Calu3 (cell line): ENCODE data around the gene MED27. TPM values are rescaled to one million over a fixed set of nuclear protein-coding genes. Genes with fewer than 3 reads are reported as not detected.

Source experiments
- BruUV-seq: library from RNA; stranded (reverse); fragments of 400-500 nt; replicated peaks from 2 replicates; lab custom pipeline; 2021; lab: Mats Ljungman, UMichigan
- CTCF ChIA-PET: fragments of 300-600 bp; sonication (Branson Sonifier 250); formaldehyde crosslinking; loops from one replicate; lab custom pipeline; 2022; ENCODE audit warnings: antibody characterized with exemption; lab: Charles Lee
- DNase-seq: peaks from one replicate; pipeline ENCODE4 v3.0.0; 2022
- H3K27ac Mint-ChIP-seq: one replicate; pipeline ENCODE4 v1.8.0; 2022; ENCODE audit warnings: mixed read lengths; ENCODE audit not compliant: unreplicated experiment
- H3K27me3 Mint-ChIP-seq: one replicate; pipeline ENCODE4 v1.8.0; 2022; ENCODE audit warnings: mixed read lengths; ENCODE audit not compliant: unreplicated experiment
- H3K36me3 Mint-ChIP-seq: one replicate; pipeline ENCODE4 v1.8.0; 2022; ENCODE audit warnings: mild to moderate bottlenecking, moderate library complexity, mixed read lengths; ENCODE audit not compliant: insufficient read depth, unreplicated experiment
- H3K4me1 Mint-ChIP-seq: one replicate; pipeline ENCODE4 v1.8.0; 2022; ENCODE audit warnings: mild to moderate bottlenecking, low read depth, mixed read lengths; ENCODE audit not compliant: unreplicated experiment
- H3K4me3 Mint-ChIP-seq: one replicate; pipeline ENCODE4 v1.8.0; 2022; ENCODE audit warnings: mild to moderate bottlenecking, low read depth, moderate library complexity, mixed read lengths; ENCODE audit not compliant: unreplicated experiment
- H3K9me3 Mint-ChIP-seq: one replicate; pipeline ENCODE4 v1.8.0; 2022; ENCODE audit warnings: low read depth, mixed read lengths; ENCODE audit not compliant: unreplicated experiment
- intact Hi-C: fragments of 100-400 bp; cut with micrococcal nuclease; formaldehyde crosslinking; loops from one replicate; pipeline ENCODE4 v1.10.0; 2022; ENCODE audit not compliant: unreplicated experiment
- total RNA-seq: library from RNA; stranded (reverse); gene quantifications from 2 replicates; pipeline ENCODE4 v1.2.3, GENCODE V29; 2022
- TF ChIP-seq, protein P1 (sequence below): fragments of 200-600 bp; IDR thresholded peaks from one replicate; pipeline ENCODE4 v1.8.0; 2022; ENCODE audit warnings: antibody characterized with exemption; ENCODE audit not compliant: unreplicated experiment

MED27 gene
- total RNA-seq, 1 experiment from 2014 or later = 19.3 TPM

- Mint-ChIP-seq H3K36me3 (no peaks in the 10 kb centered on the region), H3K27ac (no peak overlapping the region), H3K4me3 (no peak overlapping the region), H3K27me3 (no peaks in the 10 kb centered on the region), H3K4me1 (no peaks in the 10 kb centered on the region), H3K9me3 (no peaks in the 10 kb centered on the region)
- intact Hi-C loops = no loop called here
- TF ChIP-seq, protein P1, sequence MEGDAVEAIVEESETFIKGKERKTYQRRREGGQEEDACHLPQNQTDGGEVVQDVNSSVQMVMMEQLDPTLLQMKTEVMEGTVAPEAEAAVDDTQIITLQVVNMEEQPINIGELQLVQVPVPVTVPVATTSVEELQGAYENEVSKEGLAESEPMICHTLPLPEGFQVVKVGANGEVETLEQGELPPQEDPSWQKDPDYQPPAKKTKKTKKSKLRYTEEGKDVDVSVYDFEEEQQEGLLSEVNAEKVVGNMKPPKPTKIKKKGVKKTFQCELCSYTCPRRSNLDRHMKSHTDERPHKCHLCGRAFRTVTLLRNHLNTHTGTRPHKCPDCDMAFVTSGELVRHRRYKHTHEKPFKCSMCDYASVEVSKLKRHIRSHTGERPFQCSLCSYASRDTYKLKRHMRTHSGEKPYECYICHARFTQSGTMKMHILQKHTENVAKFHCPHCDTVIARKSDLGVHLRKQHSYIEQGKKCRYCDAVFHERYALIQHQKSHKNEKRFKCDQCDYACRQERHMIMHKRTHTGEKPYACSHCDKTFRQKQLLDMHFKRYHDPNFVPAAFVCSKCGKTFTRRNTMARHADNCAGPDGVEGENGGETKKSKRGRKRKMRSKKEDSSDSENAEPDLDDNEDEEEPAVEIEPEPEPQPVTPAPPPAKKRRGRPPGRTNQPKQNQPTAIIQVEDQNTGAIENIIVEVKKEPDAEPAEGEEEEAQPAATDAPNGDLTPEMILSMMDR = no peak
- BruUV-seq = no TSS peak
- no peak for DNase-seq
- CTCF ChIA-PET = no interaction called here
Measured at GRCh38 chr9:131986576-131986975, 93.1 kb downstream of the MED27 start.

DNA sequence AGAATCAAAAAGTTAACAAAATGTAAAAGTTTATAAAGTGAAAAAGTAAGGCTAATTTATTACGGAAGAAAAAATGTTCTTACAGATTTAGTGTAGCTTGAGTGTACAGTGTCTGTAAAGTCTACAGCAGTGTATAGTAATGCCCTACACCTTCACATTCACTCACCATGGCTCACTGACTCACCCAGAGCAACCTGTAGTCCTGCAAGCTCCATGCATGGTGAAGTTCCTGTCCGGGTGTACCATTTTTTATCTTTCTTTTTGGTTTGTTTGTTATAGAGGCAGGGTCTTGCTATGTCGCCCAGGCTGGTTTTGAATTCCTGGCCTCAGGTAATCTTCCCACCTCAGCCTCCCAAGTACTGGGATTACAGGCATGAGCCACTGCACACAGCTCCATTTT is 93.6 kb downstream of the MED27 start:
- no peaks in the 10 kb centered on the region for H3K9me3 Mint-ChIP-seq
- TF ChIP-seq, protein P1 = no peak
- H3K36me3 Mint-ChIP-seq = no peaks in the 10 kb centered on the region
- no peaks in the 10 kb centered on the region for H3K27me3 Mint-ChIP-seq
- CTCF ChIA-PET = interaction anchor here (0.6 kb wide), 1 partner anchor 351 kb away, joined by 3 read pairs; no protein-coding TSS in a partner anchor
- intact Hi-C loops = no loop called here
- BruUV-seq = no TSS peak
- H3K27ac Mint-ChIP-seq = no peak overlapping the region
- no peaks in the 10 kb centered on the region for H3K4me1 Mint-ChIP-seq
- no peak for DNase-seq
- H3K4me3 Mint-ChIP-seq = no peak overlapping the region

- Mint-ChIP-seq H3K9me3 (no peaks in the 10 kb centered on the region), H3K27ac (no peak overlapping the region), H3K4me1 (no peaks in the 10 kb centered on the region), H3K27me3 (no peaks in the 10 kb centered on the region), H3K4me3 (no peak overlapping the region), H3K36me3 (no peaks in the 10 kb centered on the region)
- no TSS peak for BruUV-seq
- intact Hi-C loops = no loop called here
- no peak for DNase-seq
- TF ChIP-seq, protein P1 = no peak
- CTCF ChIA-PET = no interaction called here
Measured at GRCh38 chr9:131984564-131984963, 95.1 kb downstream of the MED27 start.

GRCh38 chr9:131982671-131983239 is 96.9 kb downstream of the MED27 start:
- H3K36me3 Mint-ChIP-seq = no peaks in the 10 kb centered on the region
- no peak for DNase-seq
- no peak overlapping the region for H3K4me3 Mint-ChIP-seq
- H3K27me3 Mint-ChIP-seq = no peaks in the 10 kb centered on the region
- intact Hi-C loops = no loop called here
- CTCF ChIA-PET = no interaction called here
- no peaks in the 10 kb centered on the region for H3K4me1 Mint-ChIP-seq
- BruUV-seq = no TSS peak
- TF ChIP-seq, protein P1 = no peak
- no peak overlapping the region for H3K27ac Mint-ChIP-seq
- H3K9me3 Mint-ChIP-seq = no peaks in the 10 kb centered on the region
